ENCODE data around the gene WNT2B. TPM values are rescaled to one million over a fixed set of nuclear protein-coding genes. Genes with fewer than 3 reads are reported as not detected.

WNT2B gene
- total and polyA plus RNA-seq, 2 of the 8 experiments (the other 6 are each of a cell fraction or from before 2014, with no cell fraction given) = 0.33 to 2.0 TPM

- H2BK12ac ChIP-seq (ENCODE audit: low read depth, low read length) = no peak overlapping the region
- no peak overlapping the region for H2BK5ac ChIP-seq (ENCODE audit: low read depth, low read length)
- no peak overlapping the region for H4K91ac ChIP-seq (replicated peaks; ENCODE audit: insufficient read length, low read length)
- no peaks in the 10 kb centered on the region for H4K20me1 ChIP-seq (replicated peaks in 1 of 2; ENCODE audit: control insufficient read depth in 1 of 2, insufficient read depth in 2 of 2, low read length in 2 of 2)
- no peak overlapping the region for H3K56ac ChIP-seq (replicated peaks; ENCODE audit: insufficient read length, low read depth, low read length)
- no peak overlapping the region for H2BK15ac ChIP-seq (ENCODE audit: low read length)
- H3K23me2 ChIP-seq (ENCODE audit: low read depth, low read length) = no peaks in the 10 kb centered on the region
- H3K14ac ChIP-seq (ENCODE audit: insufficient read length) = no peak overlapping the region
- no peak for TF ChIP-seq TAF1 (IDR thresholded peaks at IDR 0.05; ENCODE audit: low read depth, low read length)
- no peak for TF ChIP-seq SUZ12 (IDR thresholded peaks at IDR 0.05; ENCODE audit: low read length)
- no peak for TF ChIP-seq ATF3 (IDR thresholded peaks at IDR 0.05; ENCODE audit: insufficient read depth, low read depth, low read length)
- TF ChIP-seq MAFK (IDR thresholded peaks at IDR 0.05; ENCODE audit: low read depth, low read length) = no peak
- TF ChIP-seq BACH1 (IDR thresholded peaks at IDR 0.05; ENCODE audit: low read length) = no peak
- TF ChIP-seq CHD2 (IDR thresholded peaks at IDR 0.05; ENCODE audit: low read length) = no peak
- H2AFZ ChIP-seq (ENCODE audit: low read length) = no peak overlapping the region
- ChIA-PET POLR2A (ENCODE audit: partially characterized antibody) (no interaction called here), CTCF (ENCODE audit: partially characterized antibody) (no interaction called here)
- H3K4me3 ChIP-seq (ENCODE audit: extremely low read depth in 1 of 4, insufficient read depth in 2 of 4, low read depth in 3 of 4, low read length in 4 of 4) = no peak overlapping the region
- no peak overlapping the region for H4K5ac ChIP-seq (ENCODE audit: insufficient read length, low read depth, low read length)
- H3K4me2 ChIP-seq (ENCODE audit: insufficient read depth in 1 of 2, low read depth in 2 of 2, low read length in 2 of 2) = no peak overlapping the region
- DNase-seq (ENCODE audit: low read depth in 1 of 2, low spot score in 2 of 2) (no peak), FAIRE-seq (no peak)
- no peaks in the 10 kb centered on the region for H3K27me3 ChIP-seq (replicated peaks in 1 of 4; ENCODE audit: control insufficient read depth in 3 of 4, extremely low read depth in 1 of 4, insufficient read depth in 3 of 4, low read length in 3 of 4)
- H3K18ac ChIP-seq (ENCODE audit: extremely low read depth, low read length) = no peak overlapping the region
- H2BK20ac ChIP-seq (ENCODE audit: low read length) = no peak overlapping the region
- H3K4ac ChIP-seq (replicated peaks; ENCODE audit: insufficient read length, low read depth, low read length) = no peak overlapping the region
- H3K27ac ChIP-seq (ENCODE audit: low read depth, low read length) = no peak overlapping the region
- H2AK5ac ChIP-seq (ENCODE audit: low read depth, low read length) = no peak overlapping the region
- no peaks in the 10 kb centered on the region for H3K79me2 ChIP-seq (ENCODE audit: control insufficient read depth in 1 of 2, insufficient read depth in 2 of 2, low read length in 2 of 2)
- no peak overlapping the region for H4K8ac ChIP-seq (ENCODE audit: extremely low read depth, insufficient read depth, low read length)
- no peak overlapping the region for H2BK120ac ChIP-seq (replicated peaks; ENCODE audit: low read depth, low read length)
- no peak overlapping the region for H3K23ac ChIP-seq (ENCODE audit: insufficient read length)
- WGBS, 2 experiments (ENCODE audit: extremely low coverage in 1 of 2, insufficient coverage in 1 of 2, insufficient read length in 1 of 2, insufficient replicate concordance in 2 of 2, low coverage in 1 of 2, low lambda C conversion rate in 2 of 2, missing lambda C conversion rate in 1 of 2) = 85% methylated on average over 2 of the region's 2 CpGs; no CpG with 5 or more reads in 1 of the 2 experiments
- no peaks in the 10 kb centered on the region for H3K9me3 ChIP-seq (ENCODE audit: insufficient read depth in 2 of 2, low read depth in 1 of 2, low read length in 1 of 2)
- no peaks in the 10 kb centered on the region; a peak in 1 of 8 replicates for H3K36me3 ChIP-seq (ENCODE audit: control insufficient read depth in 2 of 4, insufficient read depth in 4 of 4, low read length in 3 of 4)
- H3K9ac ChIP-seq (replicated peaks in 1 of 4; ENCODE audit: extremely low read depth in 1 of 4, low read depth in 3 of 4, low read length in 3 of 4) = no peak overlapping the region
- no peaks in the 10 kb centered on the region for H3K4me1 ChIP-seq (replicated peaks in 1 of 4; ENCODE audit: control insufficient read depth in 3 of 4, insufficient read depth in 4 of 4, low read length in 3 of 4)
- no peaks in the 10 kb centered on the region for H3K79me1 ChIP-seq (ENCODE audit: low read depth, low read length)
Measured at GRCh38 chr1:112549590-112549989, 40.8 kb downstream of the WNT2B start.
